Neural cell (in vitro differentiated cells): ENCODE data around the gene OCRL.

Experiments used
- EP300 ChIP-seq: fragments of 450-650 bp; conservative IDR thresholded peaks from 2 replicates; pipeline ENCODE4 v1.6.1; 2014; ENCODE audit warnings: antibody characterized with exemption, mild to moderate bottlenecking, moderate library complexity; ENCODE audit not compliant: poor library complexity, severe bottlenecking
- EZH2 ChIP-seq: fragments of 200-600, 300-800 bp; shearing (Covaris generic), sonication (generic); IDR thresholded peaks from 2 replicates; pipeline ENCODE4 v1.6.1; 2014; ENCODE audit warnings: antibody characterized with exemption, low read length, borderline replicate concordance, mild to moderate bottlenecking; ENCODE audit not compliant: insufficient read depth, poor library complexity, severe bottlenecking
- MXI1 ChIP-seq: fragments of 450-650 bp; conservative IDR thresholded peaks from 2 replicates; pipeline ENCODE4 v1.6.1; 2014; ENCODE audit warnings: antibody characterized with exemption, mild to moderate bottlenecking; ENCODE audit not compliant: poor library complexity, severe bottlenecking
- POLR2AphosphoS5 ChIP-seq: IDR thresholded peaks from 2 replicates; pipeline ENCODE4 v1.6.1; 2012
- RAD21 ChIP-seq: fragments of 450-650 bp; conservative IDR thresholded peaks from 2 replicates; pipeline ENCODE4 v1.6.1; 2014; ENCODE audit warnings: antibody characterized with exemption, mild to moderate bottlenecking, moderate library complexity
- TAF1 ChIP-seq: IDR thresholded peaks from 2 replicates; pipeline ENCODE4 v1.6.1; 2012; ENCODE audit warnings: low read depth
- TF ChIP-seq, protein P1 (sequence below): fragments of 450-650 bp; IDR thresholded peaks from 2 replicates; pipeline ENCODE4 v1.5.1; 2014; ENCODE audit warnings: antibody characterized with exemption, mild to moderate bottlenecking, moderate library complexity; ENCODE audit not compliant: poor library complexity, severe bottlenecking
- TF ChIP-seq, protein P2 (sequence below): IDR thresholded peaks from 2 replicates; pipeline ENCODE4 v1.6.1; 2012; ENCODE audit warnings: borderline replicate concordance

DNA sequence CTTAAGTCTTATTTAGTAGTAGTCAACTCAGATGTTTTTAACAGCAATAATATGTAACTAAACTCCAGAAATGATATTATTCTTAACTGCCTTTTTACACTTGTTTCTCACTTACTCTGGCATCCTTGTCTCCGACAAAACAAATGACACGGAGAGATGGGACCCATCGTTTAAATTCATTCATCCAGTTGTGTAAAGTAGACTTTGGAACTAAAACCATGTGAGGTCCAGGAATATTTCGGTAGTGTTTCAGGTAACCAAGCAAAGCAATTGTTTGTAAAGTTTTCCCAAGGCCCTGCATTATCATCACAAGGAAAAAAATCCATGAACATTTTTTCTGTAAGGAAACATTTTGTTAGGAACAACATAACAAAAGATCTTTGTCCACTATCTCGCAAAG lies 28.4 kb upstream of the OCRL start:
- TF ChIP-seq, protein P1, sequence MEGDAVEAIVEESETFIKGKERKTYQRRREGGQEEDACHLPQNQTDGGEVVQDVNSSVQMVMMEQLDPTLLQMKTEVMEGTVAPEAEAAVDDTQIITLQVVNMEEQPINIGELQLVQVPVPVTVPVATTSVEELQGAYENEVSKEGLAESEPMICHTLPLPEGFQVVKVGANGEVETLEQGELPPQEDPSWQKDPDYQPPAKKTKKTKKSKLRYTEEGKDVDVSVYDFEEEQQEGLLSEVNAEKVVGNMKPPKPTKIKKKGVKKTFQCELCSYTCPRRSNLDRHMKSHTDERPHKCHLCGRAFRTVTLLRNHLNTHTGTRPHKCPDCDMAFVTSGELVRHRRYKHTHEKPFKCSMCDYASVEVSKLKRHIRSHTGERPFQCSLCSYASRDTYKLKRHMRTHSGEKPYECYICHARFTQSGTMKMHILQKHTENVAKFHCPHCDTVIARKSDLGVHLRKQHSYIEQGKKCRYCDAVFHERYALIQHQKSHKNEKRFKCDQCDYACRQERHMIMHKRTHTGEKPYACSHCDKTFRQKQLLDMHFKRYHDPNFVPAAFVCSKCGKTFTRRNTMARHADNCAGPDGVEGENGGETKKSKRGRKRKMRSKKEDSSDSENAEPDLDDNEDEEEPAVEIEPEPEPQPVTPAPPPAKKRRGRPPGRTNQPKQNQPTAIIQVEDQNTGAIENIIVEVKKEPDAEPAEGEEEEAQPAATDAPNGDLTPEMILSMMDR: no peak
- TF ChIP-seq EP300 (no peak), MXI1 (no peak), POLR2AphosphoS5 (no peak), RAD21 (no peak), EZH2 (no peak), TAF1 (no peak)
- TF ChIP-seq, protein P2, sequence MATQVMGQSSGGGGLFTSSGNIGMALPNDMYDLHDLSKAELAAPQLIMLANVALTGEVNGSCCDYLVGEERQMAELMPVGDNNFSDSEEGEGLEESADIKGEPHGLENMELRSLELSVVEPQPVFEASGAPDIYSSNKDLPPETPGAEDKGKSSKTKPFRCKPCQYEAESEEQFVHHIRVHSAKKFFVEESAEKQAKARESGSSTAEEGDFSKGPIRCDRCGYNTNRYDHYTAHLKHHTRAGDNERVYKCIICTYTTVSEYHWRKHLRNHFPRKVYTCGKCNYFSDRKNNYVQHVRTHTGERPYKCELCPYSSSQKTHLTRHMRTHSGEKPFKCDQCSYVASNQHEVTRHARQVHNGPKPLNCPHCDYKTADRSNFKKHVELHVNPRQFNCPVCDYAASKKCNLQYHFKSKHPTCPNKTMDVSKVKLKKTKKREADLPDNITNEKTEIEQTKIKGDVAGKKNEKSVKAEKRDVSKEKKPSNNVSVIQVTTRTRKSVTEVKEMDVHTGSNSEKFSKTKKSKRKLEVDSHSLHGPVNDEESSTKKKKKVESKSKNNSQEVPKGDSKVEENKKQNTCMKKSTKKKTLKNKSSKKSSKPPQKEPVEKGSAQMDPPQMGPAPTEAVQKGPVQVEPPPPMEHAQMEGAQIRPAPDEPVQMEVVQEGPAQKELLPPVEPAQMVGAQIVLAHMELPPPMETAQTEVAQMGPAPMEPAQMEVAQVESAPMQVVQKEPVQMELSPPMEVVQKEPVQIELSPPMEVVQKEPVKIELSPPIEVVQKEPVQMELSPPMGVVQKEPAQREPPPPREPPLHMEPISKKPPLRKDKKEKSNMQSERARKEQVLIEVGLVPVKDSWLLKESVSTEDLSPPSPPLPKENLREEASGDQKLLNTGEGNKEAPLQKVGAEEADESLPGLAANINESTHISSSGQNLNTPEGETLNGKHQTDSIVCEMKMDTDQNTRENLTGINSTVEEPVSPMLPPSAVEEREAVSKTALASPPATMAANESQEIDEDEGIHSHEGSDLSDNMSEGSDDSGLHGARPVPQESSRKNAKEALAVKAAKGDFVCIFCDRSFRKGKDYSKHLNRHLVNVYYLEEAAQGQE: no peak
